GM21381 (cell line): Measurements from ENCODE around the gene SPATA3.
A peak's percentile ranks its signal among the peaks of the same experiment; 100 is the strongest.

Experiments
- ATAC-seq: cut with Tn5 transposase; IDR thresholded peaks from one replicate; pipeline ENCODE4 v1.9.1; 2021; ENCODE audit warnings: mild to moderate bottlenecking, moderate library complexity; ENCODE audit not compliant: unreplicated experiment

The SPATA3 gene

DNA sequence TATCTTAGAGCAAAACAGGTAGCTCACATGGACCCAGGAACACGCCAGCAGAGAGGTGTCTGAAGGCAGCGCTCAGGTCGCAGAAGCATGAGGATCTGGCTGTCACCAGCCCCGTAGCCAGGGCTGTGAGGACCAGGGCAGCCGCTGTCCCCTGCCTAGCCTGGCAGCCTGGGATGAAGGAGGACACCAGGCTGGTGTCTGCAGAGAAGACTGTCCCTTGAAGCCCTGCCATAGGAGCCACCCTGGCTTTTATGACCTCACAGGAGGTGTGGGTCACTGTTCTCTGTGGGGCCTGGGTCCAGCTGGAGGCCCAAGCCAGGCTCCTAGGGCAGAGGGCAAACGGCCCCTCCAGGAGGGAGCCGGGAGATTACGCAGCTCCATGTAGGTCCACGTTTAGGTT, at the start of gene SPATA3:
Gene SPATA3 (plus strand): TSS at position 301 of the 400 bp plus-strand sequence. CDS start 113 bp downstream, outside the sequence.
- no peak for ATAC-seq

DNA sequence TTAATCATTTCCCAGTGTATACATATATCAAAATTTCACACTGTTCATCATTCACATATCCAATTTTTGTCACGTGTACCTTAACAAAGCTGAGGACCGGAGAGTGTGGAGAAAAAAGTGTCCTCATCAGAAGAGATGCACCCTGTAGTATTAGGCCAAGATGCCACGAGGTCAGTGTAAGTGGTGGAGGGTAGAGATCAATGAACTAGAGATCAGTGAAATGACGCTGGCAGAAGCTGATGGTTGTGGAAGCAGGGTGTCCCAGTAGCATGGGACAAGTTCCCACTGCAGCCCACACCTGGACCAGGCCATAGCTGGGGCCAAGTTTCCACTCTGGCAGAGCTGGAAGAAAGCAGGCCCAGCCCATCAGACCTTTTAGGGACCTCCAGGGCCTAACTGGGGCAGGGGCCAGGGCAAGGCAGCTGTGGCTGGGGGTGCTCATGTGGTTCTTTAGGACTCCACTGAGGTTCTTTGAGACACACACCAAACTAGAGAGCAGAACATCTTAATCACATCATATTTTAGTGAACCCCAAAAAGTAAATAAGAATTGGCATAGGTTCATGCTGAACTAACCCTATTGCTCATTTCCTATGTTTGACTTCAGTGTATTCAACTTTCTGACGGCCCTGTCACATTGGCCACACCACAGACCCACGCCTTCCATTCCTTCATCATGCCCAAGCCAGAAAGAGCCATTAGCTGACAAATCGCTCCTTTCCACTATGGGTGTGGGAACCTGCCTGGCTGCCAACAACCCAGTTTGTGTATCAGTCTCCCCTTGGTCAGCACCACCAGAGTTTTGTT, 49.3 kb upstream of the SPATA3 start:
- ATAC-seq = no peak

DNA sequence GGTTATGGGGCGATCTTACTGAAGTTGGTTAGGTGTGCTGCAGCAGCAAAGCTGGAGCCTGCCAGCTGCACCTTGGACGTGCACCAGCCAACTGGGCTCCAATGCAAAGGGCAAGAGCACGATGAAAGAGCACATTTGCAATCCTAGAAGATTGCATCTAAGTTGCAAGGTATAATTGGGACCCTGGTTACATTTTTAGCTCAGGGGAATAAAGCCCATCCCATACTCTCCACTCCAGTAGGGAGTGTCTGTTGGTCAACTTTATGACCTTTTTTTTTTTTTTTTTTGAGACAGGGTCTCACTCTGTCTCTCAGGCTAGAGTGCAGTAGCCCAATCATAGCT, 48.7 kb upstream of the SPATA3 start:
- no peak for ATAC-seq

DNA sequence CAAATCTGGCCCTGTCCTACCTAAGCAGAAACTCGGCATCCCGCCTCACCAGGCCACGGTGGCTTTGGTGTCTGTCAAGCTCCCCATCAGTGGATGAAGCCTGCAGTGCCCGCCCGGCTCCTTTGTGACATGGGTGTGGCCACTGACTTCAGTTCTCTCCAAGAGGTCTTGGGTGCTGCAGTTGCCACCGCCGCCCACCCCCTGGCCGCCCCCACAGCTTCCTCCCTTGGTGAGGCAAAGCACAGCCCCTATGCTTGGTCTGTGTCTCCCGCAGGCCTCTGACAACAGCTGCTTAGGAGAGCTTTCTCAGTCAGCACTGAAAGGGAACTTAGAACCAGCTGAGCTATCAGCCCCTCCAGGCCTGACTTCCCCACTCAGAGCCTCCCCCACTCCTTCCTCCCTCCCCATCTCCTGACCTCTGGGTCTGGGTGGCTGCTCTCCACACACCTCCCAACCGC, 48.0 kb upstream of the SPATA3 start:
- peak; percentile 31 for ATAC-seq

DNA sequence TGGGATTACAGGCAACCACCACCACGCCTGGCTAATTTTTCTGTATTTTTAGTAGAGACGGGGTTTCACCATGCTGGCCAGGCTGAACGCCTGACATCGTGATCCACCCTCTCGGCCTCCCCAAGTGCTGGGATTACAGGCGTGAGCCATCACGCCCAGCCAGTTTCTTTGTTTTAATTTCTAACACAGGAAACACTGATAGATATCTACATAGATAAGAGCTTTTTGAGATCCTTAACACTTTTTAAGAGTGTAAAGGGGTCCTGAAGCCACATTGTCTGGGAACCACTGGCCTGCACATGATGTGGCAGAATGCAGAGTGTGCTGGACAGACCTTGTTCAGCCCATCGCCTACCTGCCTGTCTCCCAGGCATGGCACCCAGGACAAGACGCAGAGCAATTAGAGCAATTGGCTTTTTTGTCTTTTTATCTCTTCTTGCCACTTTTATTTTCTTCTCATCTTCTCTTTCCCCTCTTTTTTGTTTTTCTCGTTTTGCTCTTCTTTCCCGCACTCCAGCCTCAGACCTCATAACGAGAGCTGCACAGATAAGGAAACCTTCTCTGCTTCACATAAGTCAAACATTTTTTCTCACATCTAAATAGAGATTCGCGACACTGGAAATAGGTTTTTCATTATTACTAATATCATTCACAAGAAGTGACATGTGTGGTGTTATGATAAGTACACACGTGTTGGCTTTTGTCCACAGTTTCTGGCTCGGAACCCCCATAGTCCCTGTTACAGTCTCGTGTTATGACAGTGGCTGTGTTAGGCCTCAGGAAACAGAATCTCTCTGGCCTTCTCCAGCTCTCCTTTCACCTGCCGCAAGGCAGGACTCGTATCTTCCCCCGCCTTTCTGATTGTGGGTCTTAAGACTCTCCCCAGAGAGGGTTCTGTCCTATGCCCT, 45.7 kb upstream of the SPATA3 start:
- ATAC-seq = peak; percentile 51

DNA sequence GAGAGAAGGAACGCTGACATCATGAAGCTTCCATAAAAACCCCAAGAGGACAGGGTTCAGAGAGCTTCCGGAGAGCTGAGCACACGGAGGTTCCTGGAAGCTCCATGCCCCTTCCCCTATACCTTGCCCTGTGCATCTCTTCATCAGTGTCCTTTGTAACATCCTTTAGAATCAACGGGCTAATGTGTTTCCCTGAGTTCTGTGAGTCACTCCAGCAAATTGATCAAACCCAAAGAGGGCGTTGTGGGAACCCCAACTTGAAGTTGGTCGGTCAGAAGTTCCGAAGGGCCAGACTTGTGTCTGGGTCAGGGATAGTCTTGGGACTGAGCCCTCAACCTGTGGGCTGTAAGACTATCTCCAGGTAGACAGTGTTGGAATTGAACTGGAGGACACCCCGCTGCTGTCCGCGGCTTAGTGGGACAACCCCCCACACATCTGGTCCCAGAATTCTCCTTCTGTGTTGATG, 45.0 kb upstream of the SPATA3 start:
- ATAC-seq = no peak

DNA sequence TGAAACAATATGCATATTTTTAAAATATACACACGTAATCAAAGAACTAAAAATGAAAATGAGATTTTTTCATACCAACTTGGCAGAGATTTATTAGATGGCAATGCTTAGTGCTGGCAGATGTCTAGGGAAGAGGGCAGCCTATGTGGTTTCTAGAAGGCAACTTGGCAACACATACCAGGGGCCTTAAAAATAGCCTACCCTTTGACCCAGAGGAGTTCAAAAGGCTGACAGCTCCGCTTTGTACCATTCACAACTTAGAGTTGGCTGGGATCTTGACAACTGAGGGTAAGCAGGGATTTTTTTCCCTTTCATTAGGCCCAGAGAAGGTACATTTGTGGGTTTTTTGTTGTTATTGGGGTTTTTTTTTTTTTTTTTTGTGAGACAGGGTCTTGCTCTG, 44.5 kb upstream of the SPATA3 start:
- no peak for ATAC-seq

DNA sequence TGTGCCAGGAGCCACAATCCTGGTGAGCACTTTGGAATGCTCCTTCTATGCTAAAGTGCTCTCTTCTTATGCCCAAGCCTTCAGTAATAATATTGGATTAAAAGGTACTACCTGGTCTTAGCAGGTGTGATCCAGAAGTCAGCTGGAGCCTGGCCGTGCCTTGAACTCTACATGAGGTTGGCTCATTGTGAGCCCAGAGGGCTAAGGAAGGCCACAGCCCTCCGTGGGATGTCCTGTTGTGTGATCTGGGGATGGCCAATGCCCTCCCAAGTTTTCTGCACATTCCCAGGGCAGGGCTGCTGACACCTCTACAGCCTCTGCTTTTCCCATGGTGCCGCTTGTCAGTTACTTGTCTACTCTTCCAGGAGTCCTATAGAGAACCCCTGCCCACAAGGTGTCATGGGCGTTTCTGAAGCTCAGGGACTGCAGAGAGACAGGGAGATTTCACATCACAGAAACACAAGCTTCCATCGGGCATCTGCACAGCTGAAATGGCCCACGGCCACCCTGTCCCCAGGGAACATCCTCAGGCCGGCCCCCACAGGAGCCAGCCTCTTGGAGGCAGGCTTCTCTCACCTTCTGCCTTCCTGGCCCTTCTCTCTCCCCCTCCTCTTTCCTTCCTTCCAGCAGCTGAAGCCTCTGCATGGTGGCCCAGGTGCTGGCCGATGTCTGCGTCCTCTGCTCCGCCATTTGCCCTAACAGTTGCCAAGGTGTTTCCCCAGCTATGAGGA, 43.5 kb upstream of the SPATA3 start:
- no peak for ATAC-seq

DNA sequence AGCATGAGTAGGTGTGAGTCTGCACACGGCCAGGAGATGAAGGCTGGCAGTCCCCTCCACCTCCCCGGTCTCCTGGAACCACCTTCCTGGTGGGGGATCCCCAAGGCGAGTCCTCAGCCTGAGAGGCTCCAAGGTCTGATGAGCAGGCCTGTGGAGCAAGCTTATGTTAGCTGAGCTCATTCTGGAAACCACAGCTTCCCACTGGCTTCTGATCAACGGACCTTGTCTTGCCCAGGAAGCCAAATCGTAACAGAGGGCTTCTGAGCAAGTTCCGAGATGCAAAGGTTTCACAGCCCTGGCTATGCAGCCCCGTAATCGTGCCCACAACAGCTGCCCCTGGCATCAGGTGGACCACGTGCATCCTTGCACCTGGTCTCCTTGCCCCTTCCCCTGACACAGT, 42.1 kb upstream of the SPATA3 start:
- peak; percentile 23 for ATAC-seq

DNA sequence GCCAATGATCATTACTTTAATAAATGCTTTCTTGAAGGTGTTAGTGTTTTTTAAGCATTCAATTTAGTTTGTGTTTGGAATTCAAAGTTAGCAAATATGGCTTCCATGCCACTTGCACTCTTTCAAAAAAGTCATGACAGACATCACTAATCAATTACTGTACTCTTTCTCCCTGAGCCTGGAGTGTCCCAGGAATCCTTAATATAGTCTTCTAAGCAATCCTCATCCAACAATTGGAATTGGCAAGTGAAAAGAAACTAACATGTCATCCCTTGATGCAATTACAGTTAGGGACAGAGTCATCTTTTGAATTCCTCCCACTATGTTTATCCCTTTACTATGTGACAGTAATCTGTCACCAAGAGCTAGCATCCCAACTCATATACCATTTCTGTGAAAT, 41.2 kb upstream of the SPATA3 start:
- ATAC-seq = no peak

DNA sequence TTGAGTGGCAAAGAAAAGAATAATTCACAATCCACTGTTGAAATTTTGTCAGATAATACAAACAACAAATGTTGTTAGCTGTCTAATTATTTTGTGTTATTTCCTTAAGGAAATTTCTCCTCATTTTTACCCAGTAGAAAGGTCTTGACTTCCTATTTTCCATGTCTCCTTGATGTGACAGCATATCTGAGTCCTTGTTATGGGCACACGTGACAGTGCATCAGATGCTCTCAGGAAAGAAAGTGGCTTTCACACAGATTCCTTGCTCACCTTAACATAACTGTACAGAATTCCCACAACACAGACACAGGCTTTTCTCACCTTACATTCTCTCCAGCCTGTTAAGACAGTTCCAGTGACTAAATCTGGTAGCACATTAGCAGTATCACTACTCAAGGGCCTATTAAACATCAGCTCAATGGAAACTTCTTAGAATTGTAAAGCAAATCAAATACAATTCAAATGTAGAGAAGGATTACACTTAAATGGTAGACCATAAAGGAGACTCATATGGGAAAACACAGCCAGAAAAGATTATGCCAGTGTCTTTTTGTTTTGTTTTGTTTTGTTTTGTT, 40.7 kb upstream of the SPATA3 start:
- no peak for ATAC-seq

DNA sequence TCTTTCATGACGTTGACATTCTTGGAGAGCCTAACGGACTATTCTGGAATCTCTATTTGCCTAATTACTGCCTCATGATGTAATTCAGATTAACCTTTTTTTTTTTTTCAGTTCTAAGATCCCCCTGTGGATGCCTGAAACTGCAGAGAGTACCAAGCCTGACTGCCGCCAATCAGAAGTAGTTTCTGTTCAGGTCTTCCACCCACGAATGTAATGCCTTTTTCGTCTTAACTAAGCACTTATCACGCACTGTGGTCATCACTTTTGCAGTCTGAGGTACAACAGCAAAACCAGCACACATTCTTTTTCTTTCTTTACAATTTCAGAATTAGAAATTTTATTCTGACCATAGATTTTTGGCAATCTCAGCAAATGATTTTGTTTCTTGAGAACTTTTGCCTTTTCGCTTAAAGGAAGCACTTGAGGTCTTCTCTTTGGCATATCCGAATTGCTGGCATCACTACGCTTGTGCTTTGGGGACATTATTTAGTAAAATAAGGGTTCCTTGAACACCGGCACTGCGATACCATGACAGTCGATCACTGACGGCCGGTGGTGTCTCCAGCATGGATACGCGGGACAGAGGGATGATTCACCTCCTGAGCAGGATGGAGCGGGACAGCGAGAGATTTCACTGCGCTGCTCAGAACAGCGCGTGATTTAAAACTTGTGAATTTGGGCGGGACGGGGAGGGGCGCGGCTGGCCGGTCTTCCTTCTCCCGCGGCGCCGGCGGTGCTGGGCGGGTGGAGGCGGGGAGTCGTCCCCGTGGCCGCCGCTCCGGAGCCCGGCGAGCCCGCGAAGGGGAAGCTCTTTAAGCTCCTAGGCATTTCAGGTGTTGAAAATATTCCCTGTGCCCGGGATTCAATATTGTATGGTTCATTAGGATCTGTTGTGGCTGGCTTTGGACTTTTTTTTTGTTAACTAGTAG, 38.8 kb upstream of the SPATA3 start:
- ATAC-seq = peak; percentile 64

DNA sequence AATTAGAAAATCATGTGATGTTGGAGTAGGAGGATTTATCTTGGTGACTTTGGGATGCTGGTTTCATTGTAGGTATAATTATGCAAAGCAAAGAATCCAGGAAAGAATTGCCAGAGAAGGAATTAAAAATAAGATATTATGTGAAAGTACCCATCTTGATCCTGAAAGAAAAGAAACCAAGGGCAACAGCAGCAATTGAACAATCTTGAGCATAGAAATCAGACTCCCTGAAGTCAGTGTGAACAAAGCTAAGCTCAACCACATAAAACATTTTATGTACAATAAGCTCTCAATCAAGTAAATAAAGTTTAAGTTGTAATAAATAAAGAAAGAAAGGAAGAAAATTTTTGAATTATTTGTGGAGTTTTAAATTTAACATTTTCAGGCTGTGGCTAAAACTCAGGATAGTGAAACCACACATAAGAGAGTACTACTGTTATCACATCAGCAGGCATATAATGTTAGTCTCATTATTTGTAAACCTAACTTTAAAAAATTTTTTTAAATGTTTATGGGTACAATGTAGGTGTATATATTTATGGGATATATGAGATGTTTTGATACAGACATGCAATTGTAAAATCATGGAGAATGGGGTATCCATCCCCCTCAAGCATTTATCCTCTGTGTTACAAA, 38.0 kb upstream of the SPATA3 start:
- ATAC-seq = no peak

DNA sequence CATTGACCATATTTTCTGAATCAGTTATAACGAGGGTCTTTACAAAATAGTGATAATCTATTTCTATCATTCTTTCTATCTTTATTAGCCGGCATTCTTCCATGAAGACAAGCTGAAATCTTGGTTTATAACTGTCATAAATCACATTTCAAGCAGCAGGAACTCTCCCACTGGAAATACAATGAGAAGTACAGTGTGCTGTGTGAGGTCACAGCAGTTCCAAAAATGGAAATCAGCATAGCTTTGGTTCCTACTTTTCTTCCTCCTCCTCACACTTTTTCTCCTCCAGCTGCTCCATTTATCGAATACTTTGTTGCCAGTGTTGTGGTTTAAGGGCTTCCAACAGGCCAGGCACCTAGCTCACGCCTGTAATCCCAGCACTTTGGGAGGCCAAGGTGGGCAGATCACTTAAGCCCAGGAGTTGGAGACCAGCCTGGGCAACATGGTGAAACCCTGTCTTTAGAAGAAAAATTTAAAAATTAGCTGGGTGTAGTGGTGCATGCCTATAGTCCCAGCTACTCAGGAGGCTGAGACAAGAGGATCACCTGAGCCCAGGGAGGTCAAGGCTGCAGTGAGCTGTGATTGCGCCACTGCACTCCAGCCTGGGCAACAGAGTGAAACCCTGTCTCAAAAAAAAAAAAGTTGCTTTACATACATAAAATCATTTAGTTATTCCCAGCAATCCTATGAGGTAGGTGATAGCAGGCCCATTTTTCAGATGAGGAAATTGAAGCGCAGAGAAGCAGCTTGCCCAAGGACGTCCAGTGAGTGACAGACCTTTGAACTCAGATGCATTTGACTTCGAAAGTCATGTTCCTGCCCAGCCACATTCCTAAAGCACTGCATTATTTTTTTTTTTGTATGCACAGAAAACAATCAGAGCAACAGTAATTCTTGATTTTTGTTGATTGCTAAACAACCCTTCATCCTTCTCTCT, 36.8 kb upstream of the SPATA3 start:
- ATAC-seq = no peak

DNA sequence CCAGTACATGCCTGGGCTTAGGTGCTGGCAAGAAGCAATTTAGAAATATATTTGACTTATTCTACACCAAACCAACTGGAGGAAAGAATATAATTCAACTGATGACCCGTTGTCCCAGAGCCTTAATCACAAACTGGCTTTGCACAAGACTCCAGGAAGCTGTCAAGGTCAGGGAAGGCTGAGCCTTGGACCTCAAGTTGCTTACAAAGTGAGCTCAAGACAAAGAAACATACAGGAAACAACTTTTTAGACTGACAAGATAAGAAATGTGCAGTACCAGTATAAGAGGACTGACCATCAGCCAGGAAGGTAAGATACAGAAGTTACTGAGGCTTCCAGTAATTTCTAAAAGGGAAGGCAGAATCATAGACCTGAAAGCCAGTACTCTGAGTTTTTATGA, 35.9 kb upstream of the SPATA3 start:
- no peak for ATAC-seq

DNA sequence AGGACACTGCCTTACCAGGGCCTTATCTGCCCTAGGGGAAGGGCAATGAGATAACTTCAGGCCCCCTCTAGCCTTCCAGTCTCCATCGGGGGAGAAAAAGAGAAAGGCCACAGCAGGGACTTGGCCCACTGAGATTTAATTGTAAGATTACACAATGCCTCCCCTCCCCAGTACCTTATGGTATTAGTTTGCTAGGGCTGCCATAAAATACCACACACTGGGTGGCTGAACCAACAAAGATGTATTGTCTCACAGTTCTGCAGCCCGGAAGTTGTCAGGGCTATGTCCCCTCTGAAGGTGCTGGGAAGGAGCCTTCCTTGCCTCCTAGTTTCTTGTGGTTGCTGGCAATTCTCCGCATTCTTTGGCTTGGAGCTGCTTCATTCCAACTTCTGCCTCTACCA, 34.8 kb upstream of the SPATA3 start:
- ATAC-seq = no peak

DNA sequence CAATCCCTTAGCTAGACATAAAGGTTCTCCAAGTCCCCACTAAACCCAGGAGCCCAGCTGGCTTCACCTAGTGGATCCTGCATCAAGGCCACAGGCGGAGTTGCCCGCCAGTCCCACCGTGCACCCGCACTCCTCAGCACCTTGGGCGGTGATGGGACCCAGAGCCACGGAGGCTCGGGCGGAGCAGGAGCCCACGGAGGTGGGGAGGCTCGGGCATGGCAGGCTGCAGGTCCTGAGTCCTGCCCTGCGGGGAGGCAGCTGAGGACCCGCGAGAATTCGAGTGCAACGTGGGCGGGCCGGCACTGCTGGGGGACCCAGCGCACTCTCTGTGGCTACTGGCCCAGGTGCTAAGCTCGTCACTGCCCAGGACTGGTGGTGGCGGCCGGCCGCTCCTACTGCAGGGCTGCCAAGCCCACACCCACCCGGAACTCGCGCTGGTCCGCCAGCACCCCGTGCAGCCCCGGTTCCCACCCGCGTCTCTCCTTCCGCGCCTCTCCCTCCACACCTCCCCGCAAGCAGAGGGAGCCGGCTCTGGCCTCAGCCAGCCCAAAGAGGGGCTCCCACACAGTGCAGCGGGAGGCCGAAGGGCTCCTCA, 31.7 kb upstream of the SPATA3 start:
- ATAC-seq = no peak

DNA sequence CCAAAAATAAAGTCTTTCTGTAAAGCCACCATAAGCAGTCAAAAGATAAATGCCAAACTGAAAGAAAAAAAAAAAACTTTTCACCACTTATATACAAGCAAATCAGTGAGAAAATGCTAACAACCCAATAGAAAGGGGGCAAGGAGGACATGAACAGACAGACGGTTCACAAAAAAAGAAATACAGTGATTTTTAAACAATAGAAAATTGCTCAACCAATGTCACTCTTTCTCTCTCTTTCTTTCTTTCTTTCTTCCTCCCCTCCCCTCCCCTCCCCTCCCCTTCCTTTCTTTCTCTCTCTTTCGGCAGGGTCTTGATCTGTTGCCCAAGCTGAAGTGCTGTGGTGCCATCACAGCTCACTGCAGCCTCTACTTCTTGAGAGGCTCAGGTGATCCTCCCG, 28.8 kb upstream of the SPATA3 start:
- ATAC-seq = no peak
